Mesothelial cell of epicardium (in vitro differentiated cells): ENCODE results near the gene LRRN4CL. TPM values are rescaled to one million over a fixed set of nuclear protein-coding genes. Genes with fewer than 3 reads are reported as not detected.

Source experiments
- DNase-seq, 2 experiments: peaks; one replicate each; pipeline ENCODE4 v3.0.0; 2021; ENCODE audit warnings: low spot score in 2 of 2; ENCODE audit not compliant: unreplicated experiment in 2 of 2
- H3K27ac Mint-ChIP-seq: 2 replicates; pipeline ENCODE4 v1.8.0; 2021; ENCODE audit warnings: mixed read lengths
- H3K27me3 Mint-ChIP-seq: 2 replicates; pipeline ENCODE4 v1.8.0; 2021; ENCODE audit warnings: low read depth, mixed read lengths
- H3K36me3 Mint-ChIP-seq: 2 replicates; pipeline ENCODE4 v1.8.0; 2021; ENCODE audit warnings: mixed read lengths
- H3K4me1 Mint-ChIP-seq: 2 replicates; pipeline ENCODE4 v1.8.0; 2021; ENCODE audit warnings: mixed read lengths
- H3K4me3 Mint-ChIP-seq: 2 replicates; pipeline ENCODE4 v1.8.0; 2021; ENCODE audit warnings: mild to moderate bottlenecking, moderate library complexity, mixed read lengths
- H3K9me3 Mint-ChIP-seq: 2 replicates; pipeline ENCODE4 v1.8.0; 2021; ENCODE audit warnings: mixed read lengths
- CTCF ChIP-seq: fragments of 200-600 bp; sonication (generic); IDR thresholded peaks from one replicate; pipeline ENCODE4 v1.5.0; 2021; ENCODE audit warnings: antibody characterized with exemption; ENCODE audit not compliant: unreplicated experiment
- total RNA-seq: library from RNA; stranded (reverse); gene quantifications from 3 replicates; pipeline ENCODE4 v1.2.1, GENCODE V29; 2021

Gene LRRN4CL
- total RNA-seq, 1 donor from 2014 or later: 1.7 TPM

- no peak overlapping the region for H3K4me3 Mint-ChIP-seq
- peak overlapping the region; percentile 81 for H3K27ac Mint-ChIP-seq
- H3K27me3 Mint-ChIP-seq: no peaks in the 10 kb centered on the region
- H3K36me3 Mint-ChIP-seq: peaks cover 43% of the 10 kb centered on the region
- peaks cover 32% of the 10 kb centered on the region for H3K4me1 Mint-ChIP-seq
- no peaks in the 10 kb centered on the region for H3K9me3 Mint-ChIP-seq
- DNase-seq: no peak
- no peak for TF ChIP-seq CTCF
Observed at GRCh38 chr11:62721994-62722393, 32.7 kb upstream of the LRRN4CL start.

- Mint-ChIP-seq H3K4me3 (no peak overlapping the region), H3K36me3 (peaks cover 56% of the 10 kb centered on the region), H3K27ac (no peak overlapping the region), H3K4me1 (peaks cover 15% of the 10 kb centered on the region), H3K27me3 (no peaks in the 10 kb centered on the region), H3K9me3 (no peaks in the 10 kb centered on the region)
- TF ChIP-seq CTCF: no peak
- no peak for DNase-seq
Observed at GRCh38 chr11:62719302-62719978, 30.1 kb upstream of the LRRN4CL start.

GRCh38 chr11:62716816-62717215, 27.5 kb upstream of the LRRN4CL start:
- no peaks in the 10 kb centered on the region for H3K9me3 Mint-ChIP-seq
- no peaks in the 10 kb centered on the region for H3K27me3 Mint-ChIP-seq
- H3K4me3 Mint-ChIP-seq: no peak overlapping the region
- no peak for TF ChIP-seq CTCF
- H3K27ac Mint-ChIP-seq: no peak overlapping the region
- no peak for DNase-seq
- H3K4me1 Mint-ChIP-seq: peaks cover under 1% of the 10 kb centered on the region
- H3K36me3 Mint-ChIP-seq: peaks cover 51% of the 10 kb centered on the region

GRCh38 chr11:62716206-62716605, 26.9 kb upstream of the LRRN4CL start:
- no peak for TF ChIP-seq CTCF
- H3K36me3 Mint-ChIP-seq: peaks cover 45% of the 10 kb centered on the region

GRCh38 chr11:62715150-62716130, 26.1 kb upstream of the LRRN4CL start:
- Mint-ChIP-seq H3K27me3 (no peaks in the 10 kb centered on the region), H3K9me3 (no peaks in the 10 kb centered on the region), H3K27ac (no peak overlapping the region), H3K4me3 (no peak overlapping the region), H3K36me3 (peaks cover 45% of the 10 kb centered on the region), H3K4me1 (no peaks in the 10 kb centered on the region)
- no peak for DNase-seq
- no peak for TF ChIP-seq CTCF

More at GRCh38 chr11:62716206-62716605, 26.9 kb upstream of the LRRN4CL start:
- Mint-ChIP-seq H3K27ac (no peak overlapping the region), H3K4me3 (no peak overlapping the region), H3K9me3 (no peaks in the 10 kb centered on the region), H3K27me3 (no peaks in the 10 kb centered on the region), H3K4me1 (no peaks in the 10 kb centered on the region)
- no peak for DNase-seq
